ENCODE measurements around the gene VPS45.

- TF ChIP-seq, protein P1, sequence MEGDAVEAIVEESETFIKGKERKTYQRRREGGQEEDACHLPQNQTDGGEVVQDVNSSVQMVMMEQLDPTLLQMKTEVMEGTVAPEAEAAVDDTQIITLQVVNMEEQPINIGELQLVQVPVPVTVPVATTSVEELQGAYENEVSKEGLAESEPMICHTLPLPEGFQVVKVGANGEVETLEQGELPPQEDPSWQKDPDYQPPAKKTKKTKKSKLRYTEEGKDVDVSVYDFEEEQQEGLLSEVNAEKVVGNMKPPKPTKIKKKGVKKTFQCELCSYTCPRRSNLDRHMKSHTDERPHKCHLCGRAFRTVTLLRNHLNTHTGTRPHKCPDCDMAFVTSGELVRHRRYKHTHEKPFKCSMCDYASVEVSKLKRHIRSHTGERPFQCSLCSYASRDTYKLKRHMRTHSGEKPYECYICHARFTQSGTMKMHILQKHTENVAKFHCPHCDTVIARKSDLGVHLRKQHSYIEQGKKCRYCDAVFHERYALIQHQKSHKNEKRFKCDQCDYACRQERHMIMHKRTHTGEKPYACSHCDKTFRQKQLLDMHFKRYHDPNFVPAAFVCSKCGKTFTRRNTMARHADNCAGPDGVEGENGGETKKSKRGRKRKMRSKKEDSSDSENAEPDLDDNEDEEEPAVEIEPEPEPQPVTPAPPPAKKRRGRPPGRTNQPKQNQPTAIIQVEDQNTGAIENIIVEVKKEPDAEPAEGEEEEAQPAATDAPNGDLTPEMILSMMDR (IDR thresholded peaks at IDR 0.05): no peak
- TF ChIP-seq POLR2A (IDR thresholded peaks at IDR 0.05): no peak
Measured at GRCh38 chr1:150126811-150127210, 59.2 kb downstream of the VPS45 start.

All from right lobe of liver (tissue), 4 donors.